HL-60/S4 treated with phorbol 12-myristate 13-acetate at 8.2 ng/mL for 4 days and 3 days (cell line): ENCODE results near the gene C10orf71.

Experiments
- in situ Hi-C: fragments of 300-500 bp; cut with MboI; formaldehyde crosslinking; loops from 2 replicates; pipeline ENCODE4 v1.15.0; 2022; ENCODE audit warnings: low sequenced_read_pairs

C10orf71 gene, protein sequence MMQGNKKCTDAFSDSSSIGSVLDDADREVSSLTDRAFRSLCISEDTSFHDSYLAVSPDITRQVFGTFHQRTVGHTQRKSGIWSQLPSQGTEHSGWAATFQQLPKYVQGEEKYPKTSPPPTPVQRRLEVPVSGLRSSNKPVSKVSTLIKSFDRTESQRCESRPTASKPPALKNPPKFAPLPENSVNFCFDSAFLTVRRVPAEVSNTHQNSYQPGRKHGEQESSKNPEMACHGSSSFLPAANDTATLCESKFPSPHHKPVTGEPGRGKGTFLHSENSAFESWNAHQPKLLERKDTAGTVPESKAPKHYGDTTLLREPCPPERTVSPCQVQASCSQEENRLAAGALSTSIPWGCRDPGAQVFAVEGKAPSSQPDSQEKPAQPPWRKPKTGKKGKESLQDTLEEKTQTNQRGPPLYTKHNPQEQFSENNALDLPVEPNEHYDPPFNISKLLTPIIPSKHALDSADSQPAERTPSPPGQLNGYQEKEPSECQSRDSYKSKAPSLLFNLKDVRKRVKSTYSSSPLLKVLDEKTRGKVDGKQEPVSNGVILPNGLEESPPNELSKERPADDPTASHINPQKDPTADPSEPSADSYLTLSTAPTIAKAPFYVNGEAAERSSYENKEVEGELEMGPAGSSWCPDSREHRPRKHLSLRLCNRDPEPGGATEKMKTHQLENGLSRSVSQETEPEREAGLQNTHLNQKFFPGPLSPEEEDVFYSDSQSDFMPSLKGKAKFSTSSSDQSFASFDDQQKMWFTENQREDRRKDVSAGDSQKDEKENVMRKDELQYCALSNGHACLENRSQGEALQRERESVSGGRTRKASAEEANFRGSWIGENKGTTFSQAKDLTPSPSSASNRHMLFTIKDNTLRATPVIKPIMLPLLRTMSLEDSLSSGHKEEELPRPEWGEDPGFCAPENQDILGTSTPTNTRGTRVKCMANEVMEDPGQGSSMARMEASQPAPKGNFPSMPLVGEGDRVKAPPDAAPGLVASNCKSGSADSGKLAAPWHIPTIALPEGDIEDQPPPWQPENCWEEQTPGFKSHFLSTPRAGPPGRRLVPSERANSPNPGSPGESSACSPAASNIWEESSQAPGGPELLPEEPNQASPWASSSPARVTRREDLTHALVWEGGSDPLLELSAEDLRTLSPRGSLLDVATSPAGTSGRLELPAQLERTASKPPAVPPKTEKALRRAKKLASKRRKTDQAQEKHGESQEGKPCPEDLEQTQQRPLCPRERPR (N-terminal part only)

DNA sequence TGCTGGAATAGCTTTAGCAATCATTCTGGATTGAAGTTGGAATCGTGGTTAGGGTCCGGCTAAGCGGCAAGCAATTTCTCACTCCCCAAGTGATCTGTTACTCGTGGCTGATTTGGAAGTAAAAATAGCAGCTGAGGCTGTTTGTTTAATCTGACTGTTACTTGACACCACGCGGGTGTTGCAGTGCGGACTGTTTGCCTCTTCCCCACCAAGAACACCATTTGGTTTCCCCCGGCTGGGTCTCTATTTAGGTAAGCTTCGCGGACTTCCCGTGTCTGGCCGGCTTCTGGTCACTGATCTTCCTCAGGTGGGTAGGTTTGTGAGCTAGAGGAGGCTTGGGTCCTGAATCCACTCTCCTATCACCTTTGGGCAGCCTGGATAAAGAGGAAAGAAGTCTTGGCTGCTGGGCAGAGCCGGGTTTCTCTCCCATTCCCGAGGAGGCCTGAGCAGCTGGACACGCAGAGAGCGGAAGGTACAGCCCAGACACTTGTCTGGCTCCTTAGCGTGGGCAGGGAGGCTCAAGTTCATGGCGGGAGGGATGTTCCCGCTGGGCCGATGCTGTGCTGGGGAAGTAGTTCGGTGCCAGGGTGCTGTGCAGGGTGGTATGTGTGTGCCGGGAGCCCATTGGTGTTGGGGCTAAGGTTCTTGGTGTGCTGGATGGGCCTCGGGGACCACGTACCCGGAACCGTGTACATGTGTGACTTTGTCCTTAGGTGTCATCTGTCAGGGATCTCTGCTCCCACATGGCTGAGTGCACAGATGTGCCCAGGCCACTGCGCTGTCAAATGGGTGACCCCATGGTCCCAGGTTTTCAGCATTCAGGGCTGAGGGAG, at the start of gene C10orf71:
C10orf71 (plus strand) TSS at position 188 of the 833 bp plus-strand sequence. CDS start 23,376 bp downstream, outside the sequence.
- in situ Hi-C loops: no loop called here

DNA sequence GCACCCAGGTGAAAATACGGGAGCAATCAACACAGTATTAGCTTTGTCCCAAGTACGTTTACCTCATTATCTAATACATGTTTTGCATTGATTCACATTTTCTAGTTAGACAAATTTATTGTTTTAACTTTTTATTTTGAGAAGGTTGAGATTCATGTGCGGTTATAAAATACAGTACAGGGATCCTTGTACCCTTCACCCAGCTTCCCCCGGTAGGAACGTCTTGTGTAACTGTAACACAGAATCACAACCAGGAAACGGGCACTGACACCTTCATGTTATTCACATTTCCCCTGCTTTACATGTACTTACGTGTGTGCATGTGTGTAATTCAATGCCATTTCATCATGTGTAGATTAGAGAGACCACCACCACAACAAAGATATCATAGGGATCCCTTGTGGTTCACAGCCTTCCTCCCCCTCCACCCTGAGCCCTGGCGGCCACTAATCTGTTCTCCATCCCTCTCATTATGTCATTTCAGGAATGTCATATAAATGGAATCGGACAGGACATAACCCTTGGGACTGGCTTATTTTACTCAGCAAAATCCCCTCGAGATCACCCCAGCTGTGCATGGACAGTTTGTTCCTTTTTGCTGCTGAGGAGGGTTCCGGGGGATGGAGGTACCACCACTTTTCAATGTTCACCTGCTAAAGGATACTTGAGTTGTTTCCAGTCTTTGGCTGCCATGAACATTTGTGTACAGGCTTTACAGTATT, 46.5 kb upstream of the C10orf71 start:
- in situ Hi-C loops: no loop called here

DNA sequence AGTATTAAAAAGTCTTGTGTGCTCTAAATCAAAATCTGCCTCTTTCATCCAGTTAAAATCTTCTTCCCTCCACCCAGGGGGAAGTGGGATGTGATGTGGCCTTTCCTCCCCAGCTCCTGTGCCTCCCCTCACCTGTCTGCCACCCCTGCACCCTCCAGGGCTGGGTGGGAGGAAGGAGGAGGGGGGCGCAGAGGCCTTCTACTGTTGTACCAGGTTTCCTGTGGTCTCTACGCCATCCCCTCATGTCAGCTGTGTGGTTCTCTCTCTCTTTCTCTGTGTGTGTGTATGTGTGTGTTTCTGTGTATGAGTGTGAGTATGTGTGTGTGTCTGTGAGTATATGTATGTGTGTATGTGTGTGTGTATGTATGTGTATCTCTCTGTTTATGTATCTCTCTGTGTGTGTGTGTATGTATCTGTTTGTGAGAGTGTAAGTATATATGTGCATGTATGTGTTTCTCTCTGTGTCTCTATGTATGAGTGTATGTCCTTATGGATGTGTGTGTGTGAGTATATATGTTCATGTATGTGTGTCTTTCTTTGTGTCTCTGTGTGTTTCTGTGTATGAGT, 45.5 kb upstream of the C10orf71 start:
- in situ Hi-C loops: no loop called here

DNA sequence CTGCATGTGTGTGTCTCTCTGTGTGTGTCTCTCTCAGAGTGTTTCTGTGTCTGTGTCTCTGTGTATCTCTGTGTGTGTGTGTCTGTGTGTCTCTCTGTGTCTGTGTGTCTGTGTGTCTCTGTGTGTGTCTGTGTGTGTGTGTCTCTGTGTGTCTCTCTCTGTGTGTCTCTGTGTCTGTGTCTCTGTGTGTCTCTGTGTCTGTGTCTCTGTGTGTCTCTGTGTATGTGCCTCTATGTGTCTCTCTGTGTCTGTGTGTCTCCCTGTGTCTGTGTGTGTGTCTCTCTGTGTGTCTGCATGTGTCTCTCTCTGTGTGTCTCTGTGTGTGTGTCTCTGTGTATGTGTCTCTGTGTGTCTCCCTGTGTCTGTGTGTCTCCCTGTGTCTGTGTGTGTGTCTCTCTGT, 44.8 kb upstream of the C10orf71 start:
- in situ Hi-C loops: no loop called here

DNA sequence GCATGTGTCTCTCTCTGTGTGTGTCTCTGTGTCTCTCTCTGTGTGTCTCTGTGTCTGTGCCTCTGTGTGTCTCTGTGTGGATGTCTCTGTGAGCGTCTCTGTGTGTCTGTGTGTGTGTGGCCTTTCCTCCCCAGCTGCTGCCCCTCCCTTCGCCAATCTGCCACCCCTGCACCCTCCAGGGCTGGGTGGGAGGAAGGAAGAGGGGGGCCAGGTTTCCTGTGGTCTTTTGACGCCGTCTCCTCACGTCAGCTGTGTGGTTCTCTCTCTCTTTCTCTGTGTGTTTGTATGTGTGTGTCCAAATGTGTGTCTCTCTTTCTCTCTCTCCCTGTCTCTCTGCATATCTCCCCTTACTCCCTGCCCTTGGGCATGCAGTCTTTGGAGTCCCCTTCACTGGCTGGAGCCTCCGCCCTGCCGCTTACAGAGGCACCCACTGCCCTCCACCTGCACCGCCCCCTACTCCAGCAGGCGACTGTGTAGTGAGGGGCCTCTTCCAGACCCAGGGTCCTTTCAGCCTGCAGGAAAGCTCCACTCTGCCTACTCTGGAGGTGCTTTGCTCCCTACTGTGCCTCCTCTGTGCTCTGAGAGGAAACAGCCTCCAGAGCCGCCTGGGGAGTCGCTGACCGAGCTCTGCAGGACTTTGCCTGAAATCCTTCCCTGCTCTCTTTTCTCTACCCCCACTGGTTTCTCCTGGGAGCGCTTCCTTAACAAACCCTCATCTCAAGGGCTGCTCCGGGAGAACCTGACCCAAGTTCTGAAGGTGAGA, 44.2 kb upstream of the C10orf71 start:
- in situ Hi-C loops: no loop called here

DNA sequence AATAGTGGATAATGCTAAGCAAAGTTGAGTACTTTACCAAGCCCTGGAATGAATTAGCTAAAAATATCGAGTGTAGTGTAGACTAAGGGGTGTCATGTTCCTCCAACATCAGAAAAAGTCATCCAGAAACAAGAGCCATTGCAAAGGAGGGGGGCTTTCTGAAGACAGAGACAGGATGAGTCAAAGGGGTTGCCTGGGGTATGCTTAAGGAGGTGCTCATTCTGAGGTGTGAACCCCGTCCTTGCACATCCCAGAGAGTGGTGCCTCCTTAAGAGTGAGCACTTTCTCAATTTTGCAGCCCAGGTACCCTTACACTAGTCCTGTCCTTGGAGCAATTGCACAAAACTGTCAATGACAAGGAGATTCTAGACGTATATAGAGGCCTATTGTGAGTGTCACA, 43.1 kb upstream of the C10orf71 start:
- in situ Hi-C loops: no loop called here

DNA sequence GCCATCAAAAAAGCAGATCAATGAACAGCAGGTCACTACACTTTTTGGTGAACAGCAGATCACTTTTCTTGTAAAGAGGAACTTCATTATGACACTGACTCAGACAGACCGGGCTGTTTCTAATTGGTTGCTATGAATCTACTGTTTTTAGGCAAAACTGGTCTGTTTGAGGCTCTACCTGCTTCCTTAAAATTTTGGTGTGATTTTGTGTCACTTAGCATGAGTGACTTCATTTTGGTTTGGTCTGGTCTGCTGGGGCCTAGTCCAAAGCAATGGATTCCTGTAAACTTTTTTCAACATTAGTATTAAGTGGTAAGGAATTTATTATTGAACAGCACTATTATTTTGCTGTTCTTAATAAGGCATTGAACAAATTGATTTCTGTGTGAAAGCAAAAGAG, 41.8 kb upstream of the C10orf71 start:
- in situ Hi-C loops: no loop called here

DNA sequence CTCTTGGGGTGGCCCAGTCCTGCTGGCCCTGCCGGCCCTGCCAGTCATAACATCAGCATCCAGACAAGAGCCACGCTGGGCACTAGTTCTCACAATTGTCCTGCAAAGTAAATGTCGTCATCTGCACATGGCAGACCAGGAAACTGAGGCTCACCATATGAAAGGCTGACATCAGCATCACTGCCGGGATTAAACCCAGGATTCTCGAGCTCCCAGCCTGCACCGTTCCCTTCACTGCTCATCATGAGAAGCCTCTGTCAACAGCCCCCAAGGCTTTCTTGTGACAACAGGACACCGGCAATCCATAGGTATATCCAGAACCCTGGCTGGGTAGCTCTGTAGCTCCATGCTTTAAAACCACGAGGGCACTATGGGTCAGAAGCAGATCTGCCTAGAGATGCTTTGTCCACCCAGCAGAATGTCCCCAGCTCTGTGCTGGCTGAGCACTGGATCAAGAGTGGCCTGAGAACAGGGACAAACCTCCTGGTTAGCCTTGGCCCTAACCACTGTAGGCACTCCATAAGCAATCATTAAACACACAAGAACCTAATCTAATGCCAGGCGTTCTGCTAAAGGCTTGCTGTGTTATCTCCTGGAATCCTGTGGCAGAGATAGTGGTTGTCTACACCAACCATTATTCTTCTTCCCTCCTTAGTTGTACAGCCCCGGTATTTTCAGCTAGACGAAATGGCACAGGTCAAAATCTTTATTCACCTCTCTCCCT, 41.2 kb upstream of the C10orf71 start:
- in situ Hi-C loops: no loop called here

DNA sequence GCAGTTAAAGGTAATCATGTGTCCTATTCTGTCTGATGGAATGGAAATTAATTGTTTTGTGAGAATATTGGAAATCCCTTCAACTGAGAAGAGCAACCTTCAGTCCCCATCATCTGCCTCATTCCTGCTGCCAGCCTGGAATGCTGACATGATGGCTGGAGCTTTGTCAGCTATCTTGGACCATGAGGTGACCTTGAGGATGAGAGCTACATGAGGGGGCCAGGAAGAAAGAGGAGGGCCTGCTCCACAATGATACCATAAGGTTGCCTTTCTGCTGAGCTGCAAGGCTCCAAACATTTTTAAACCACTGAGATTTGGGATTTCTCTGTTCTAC, 40.7 kb upstream of the C10orf71 start:
- in situ Hi-C loops: no loop called here

DNA sequence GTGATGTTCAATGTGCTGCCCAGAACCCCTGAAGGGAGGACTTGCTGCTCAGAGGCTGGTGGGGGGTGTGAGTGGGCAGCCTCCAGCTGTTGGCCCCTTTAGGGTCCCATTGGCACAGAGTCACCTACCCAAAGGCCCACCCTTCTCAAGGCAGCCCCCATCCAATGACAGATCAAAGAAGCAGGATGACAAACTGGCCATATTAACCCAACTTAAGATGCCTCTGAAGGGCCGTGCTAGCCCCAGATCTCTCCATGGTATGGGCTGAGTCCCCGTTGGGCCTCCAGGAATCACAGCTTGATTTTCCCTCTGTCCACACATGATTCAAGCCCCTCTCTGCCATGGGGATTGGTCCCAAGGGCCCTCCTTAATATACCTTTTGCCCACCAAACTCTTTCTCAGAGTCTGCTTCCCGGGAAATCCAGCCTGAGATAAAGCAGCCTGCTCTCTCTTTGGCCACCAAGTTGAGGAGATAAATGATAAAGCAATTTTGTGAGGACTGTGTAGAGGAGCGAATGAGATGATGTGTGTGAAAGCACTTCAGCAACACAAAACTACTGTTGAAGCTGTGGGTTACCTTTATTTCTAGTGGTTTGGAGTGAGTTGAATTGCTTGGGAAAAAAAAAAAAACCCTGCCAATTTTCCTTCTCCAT, 38.2 kb upstream of the C10orf71 start:
- in situ Hi-C loops: no loop called here

DNA sequence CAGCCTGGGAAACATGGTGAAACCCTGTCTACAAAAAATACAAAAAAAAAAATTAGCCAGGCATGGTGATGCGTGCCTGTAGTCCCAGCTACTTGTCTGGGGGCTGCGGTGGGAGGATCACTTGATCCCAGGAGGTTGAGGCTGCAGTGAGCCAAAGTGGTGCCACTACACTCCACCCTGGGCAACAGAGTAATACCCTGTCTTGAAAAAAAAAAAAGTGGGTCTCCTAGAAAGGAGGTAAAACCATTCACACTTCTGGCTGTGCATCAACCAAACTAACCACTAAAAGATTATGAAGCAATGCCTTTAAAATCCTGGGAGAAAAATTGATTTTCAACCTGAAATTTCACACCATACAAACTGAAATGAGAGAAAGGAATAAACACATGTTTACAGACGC, 35.4 kb upstream of the C10orf71 start:
- in situ Hi-C loops: no loop called here

DNA sequence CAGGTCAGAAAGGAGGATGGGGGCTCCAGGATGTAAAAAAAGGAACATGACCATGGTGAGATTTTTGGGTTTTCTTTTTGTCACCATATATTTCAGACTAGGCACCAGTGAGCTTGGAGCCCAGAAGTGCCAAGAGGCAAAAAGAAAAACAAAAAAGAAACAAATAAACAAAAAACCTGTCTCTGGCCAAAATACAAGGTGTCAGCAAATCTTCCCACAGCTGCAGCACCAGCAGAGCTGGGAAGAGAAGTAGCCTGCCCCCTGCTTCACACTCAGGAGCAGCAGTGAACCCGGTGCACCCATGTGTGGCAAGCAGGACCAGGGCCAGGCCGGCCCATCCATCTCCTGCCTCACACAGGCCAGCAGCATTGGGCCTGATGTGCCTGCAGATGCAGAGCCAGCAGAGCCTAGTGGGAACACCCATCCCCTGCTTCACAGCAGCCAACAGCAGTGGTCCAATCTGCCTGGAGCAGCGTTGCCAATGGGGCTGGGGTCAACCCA, 34.7 kb upstream of the C10orf71 start:
- in situ Hi-C loops: no loop called here

DNA sequence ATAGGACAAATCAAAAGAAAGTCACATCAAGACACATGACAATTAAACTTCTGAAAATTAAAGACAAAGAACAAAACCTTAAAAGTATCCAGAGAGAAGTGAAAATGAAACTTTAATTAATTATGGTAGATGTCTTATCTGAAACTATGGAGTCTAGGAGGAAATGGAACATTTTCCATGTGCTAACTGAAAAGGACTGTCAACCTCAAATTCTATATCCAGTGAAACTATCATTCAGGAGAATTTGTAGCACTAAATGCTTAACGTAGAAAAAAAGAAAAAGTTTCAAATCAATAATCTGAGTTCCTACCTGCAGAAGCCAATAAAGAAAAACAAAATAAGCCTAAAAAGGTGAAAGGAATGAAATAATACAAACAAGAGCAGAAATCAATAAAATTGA, 33.1 kb upstream of the C10orf71 start:
- in situ Hi-C loops: no loop called here

DNA sequence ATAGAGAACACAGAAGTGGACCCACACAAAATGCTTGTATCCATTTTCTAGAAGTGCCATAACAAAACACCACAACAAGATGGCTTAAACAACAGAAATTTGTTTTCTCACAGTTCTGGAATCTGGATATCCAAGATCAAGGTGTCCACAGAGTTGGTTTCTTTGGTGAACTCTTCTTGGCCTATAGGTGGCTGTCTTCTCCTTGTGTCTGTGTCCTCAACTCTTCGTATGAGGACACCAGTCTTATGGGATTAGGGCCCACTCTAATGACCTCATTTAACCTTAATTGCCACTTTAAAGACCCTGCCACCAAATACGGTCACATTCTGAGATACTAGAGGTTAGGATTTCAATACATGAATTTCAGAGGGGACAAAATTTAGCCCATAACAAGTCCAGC, 30.8 kb upstream of the C10orf71 start:
- in situ Hi-C loops: no loop called here

DNA sequence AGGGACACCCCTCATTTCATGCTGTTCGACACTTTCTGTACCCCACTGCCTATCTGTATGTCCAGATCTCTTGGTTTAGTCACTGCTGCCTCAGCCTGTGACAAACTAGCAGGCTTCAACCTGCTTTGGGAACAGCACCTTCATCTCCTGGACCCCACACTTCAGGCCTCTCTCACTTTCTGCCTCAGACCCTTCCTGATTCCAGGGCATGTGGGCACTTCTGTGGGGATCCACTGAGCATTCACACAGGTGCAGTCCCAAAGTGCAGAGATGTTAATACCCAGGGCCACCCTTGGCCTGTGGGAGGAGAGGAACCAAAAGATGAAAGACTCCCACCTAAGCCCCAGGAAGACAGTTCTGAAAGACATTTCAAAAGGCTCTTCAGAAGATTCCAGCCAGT, 29.4 kb upstream of the C10orf71 start:
- in situ Hi-C loops: no loop called here

DNA sequence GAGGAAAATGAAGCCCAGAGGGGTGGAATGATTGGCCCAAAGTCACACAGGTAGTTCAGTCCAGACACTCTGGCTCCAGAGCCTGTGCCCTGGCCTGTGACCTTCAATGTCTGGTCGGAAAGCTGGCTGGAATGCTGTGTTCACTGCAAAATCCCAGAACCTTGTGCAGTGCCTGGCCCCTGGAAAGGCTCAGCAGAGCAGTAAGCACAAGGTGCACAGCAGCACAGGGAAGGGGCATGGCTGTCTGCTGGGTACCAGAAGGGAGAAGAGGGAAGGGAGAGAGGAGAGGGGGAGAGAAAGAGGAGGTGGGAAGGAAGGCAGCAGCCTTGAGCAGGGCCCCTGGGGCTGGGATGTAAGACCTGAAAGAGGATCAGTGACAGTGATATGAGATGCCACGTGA, 28.4 kb upstream of the C10orf71 start:
- in situ Hi-C loops: no loop called here

DNA sequence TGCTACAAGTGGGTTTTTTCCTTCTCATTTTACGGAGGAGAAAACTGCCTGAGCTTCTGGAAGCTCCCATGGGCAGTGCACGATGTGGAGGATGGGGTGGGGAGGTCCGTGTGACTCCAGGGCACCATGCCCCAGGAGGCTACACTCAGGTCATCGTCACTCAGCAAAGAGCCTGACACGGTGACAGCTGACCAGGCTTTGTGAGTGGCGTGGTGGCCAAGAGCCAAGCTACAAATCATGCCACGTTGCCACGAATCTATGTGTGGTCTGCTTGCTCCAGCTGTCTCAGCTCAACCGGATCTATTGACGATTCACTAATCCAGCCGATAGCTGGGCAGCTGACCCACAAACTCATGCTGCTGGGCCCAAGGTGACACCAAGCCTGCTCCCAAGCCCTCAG, 27.6 kb upstream of the C10orf71 start:
- in situ Hi-C loops: no loop called here
